PFSK-1 (cell line): ENCODE measurements around the gene LAGE3.

Source experiments
- FOXP2 ChIP-seq: optimal IDR thresholded peaks from 2 replicates; pipeline ENCODE3; 2011; ENCODE audit warnings: borderline replicate concordance, control low read depth, inconsistent platforms; ENCODE audit not compliant: insufficient read depth; ENCODE audit errors: extremely low read length, extremely low read depth
- POLR2AphosphoS5 ChIP-seq: IDR thresholded peaks from 2 replicates; pipeline ENCODE4 v1.6.1; 2012; ENCODE audit warnings: low read depth, mild to moderate bottlenecking, control low read depth, low read length, moderate library complexity
- REST ChIP-seq, 2 experiments: IDR thresholded peaks; 2 replicates each; pipeline versions ENCODE4 v1.6.1 to v1.8.0; 2011 to 2012; ENCODE audit warnings: low read depth in 2 of 2, low read length in 2 of 2, control low read depth in 1 of 2, inconsistent platforms in 1 of 2, mild to moderate bottlenecking in 1 of 2, moderate library complexity in 1 of 2; ENCODE audit not compliant: insufficient read depth in 1 of 2
- SIN3A ChIP-seq: IDR thresholded peaks from 2 replicates; pipeline ENCODE4 v1.6.1; 2012; ENCODE audit warnings: mild to moderate bottlenecking, low read length, moderate library complexity, borderline replicate concordance; ENCODE audit not compliant: insufficient read depth
- TAF1 ChIP-seq: IDR thresholded peaks from 2 replicates; pipeline ENCODE4 v1.6.1; 2012; ENCODE audit warnings: low read length, control low read depth, borderline replicate concordance; ENCODE audit not compliant: insufficient read depth

The LAGE3 gene

DNA sequence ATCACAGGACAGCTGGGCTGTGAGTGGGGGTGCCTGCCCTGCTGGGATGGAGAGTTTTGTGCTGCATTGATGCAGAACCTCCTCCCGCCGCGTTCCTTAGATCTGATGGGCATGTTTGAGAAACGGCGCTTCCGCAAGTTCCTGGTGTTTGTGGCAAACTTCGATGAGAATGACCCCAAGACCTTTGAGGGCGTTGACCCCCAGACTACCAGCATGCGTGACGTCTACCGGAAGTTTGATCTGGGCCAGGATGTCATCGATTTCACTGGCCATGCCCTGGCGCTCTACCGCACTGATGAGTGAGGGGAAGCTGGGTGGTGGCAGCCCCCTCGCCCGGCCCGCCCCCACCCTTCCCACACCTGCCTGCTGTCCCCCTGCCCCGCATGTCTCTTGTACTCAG is 39.2 kb downstream of the LAGE3 start:
- no peak for TF ChIP-seq SIN3A
- no peak for TF ChIP-seq POLR2AphosphoS5
- TF ChIP-seq TAF1 = no peak
- no peak for TF ChIP-seq REST (IDR thresholded peaks at IDR 0.05; ENCODE audit: insufficient read depth in 1 of 2, low read depth in 2 of 2, low read length in 2 of 2)
- no peak for TF ChIP-seq FOXP2

- TF ChIP-seq FOXP2 (no peak), SIN3A (no peak), REST (IDR thresholded peaks at IDR 0.05; ENCODE audit: insufficient read depth in 1 of 2, low read depth in 2 of 2, low read length in 2 of 2) (no peak), POLR2AphosphoS5 (no peak), TAF1 (no peak)
Observed at GRCh38 chrX:154437971-154438893, 40.8 kb downstream of the LAGE3 start.

DNA sequence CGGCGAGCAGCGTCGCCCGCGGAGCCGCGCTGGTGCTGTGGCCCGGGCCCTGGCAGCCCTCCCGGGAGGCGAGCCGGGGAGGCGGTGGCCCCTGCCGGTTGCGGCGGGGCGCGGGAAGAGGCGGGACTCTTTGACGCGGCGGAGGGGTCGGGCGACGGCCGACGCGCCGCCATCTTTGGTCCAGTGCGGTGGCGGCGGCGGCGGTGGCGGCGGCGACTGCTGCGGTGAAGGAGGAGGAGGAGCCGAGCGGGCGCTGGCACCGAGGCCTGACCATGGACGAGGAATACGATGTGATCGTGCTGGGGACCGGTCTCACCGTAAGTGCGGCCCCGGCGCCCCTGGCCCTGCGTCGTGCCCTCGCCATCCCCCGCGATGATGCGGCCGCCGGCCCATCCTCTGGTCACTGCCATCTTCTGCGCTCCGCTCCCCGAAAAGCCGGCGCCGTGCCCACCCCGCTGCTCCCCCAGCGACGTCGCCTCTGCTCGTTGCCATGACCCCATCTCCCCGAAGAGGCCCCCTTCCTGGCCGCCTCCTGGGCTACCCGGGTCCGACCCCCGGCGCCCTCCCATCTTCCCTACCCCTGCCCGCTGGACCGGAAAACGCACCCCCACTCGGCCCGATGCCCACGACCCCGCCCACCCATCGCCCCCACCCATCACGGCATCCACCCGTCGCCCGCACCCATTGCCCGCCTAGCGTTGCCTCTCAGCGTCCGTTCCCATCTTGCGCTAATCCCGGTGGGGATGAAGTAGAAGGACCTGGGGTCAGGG is 41.9 kb downstream of the LAGE3 start, which contains the start of gene GDI1:
TSS of gene GDI1 (plus strand) at position 172 of the 770 bp plus-strand sequence. CDS start at position 273, 101 bp downstream.
- TF ChIP-seq TAF1 = peak; percentile 61; the same call in 1 of the 2 replicates
- TF ChIP-seq REST (IDR thresholded peaks at IDR 0.05; ENCODE audit: insufficient read depth in 1 of 2, low read depth in 2 of 2, low read length in 2 of 2) = no peak

DNA sequence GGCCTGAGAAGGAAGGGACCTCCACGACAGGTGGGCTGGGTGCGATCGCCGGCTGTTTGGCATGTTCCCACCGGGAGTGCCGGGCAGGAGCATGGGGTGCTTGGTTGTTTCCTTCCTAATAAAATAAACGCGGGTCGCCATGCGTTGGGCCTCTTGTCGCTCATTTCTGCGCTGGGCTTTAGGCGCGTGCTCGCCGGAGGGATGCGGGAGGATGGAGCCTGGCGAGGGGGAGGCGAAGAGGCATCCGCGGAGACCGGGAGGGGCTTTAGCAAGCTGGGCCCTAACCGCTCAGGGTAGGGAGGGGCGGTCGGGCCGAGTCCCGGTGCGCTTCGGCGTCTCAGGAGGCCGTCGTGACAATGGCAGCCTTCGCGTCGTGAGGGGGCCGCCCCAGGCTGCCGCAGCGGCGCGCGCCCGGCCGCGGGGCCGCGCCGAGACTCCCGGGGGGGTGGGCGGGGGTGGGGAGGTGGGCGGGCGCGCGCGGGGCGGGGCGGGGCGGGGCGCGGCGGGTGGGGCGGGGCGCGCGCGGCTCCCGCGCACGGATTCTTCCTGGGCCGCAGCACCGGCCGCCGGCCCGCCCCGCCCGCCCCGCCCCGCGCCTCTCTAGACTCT is 42.6 kb downstream of the LAGE3 start:
- TF ChIP-seq POLR2AphosphoS5 = 0 out of 2 replicates have a peak, but pooled peaks have one; percentile 1
- TF ChIP-seq FOXP2 = no peak

GRCh38 chrX:154435171-154435733 is 43.8 kb downstream of the LAGE3 start:
- TF ChIP-seq FOXP2 (no peak), SIN3A (no peak)
